Liver (tissue), 9 donors: ENCODE data around the gene NUP205. TPM values are rescaled to one million over a fixed set of nuclear protein-coding genes. Genes with fewer than 3 reads are reported as not detected.

ENCODE experiments used
- DNase-seq: peaks from one replicate; pipeline ENCODE4 v3.0.0-alpha.2; 2017; ENCODE audit warnings: low spot score
- H3K27ac ChIP-seq, 2 donors: one replicate each; pipeline ENCODE4 v1.7.0; 2013; ENCODE audit warnings: inconsistent platforms in 2 of 2, low read length in 2 of 2, control low read depth in 1 of 2, low read depth in 1 of 2, mild to moderate bottlenecking in 1 of 2
- H3K27me3 ChIP-seq, 4 donors: one replicate each; pipeline versions ENCODE4 v1.6.1 to v1.7.0; 2013; ENCODE audit warnings: low read length in 3 of 4, inconsistent platforms in 1 of 4, mild to moderate bottlenecking in 1 of 4, moderate library complexity in 1 of 4; ENCODE audit not compliant: control insufficient read depth in 4 of 4, insufficient read depth in 4 of 4
- H3K36me3 ChIP-seq, 4 donors: one replicate each; pipeline versions ENCODE4 v1.6.1 to v1.7.0; 2013; ENCODE audit warnings: low read length in 3 of 4, mild to moderate bottlenecking in 3 of 4, low read depth in 1 of 4, moderate library complexity in 1 of 4; ENCODE audit not compliant: control insufficient read depth in 4 of 4, insufficient read depth in 3 of 4
- H3K4me1 ChIP-seq, 4 donors: one replicate each; pipeline versions ENCODE4 v1.6.1 to v1.7.0; 2013; ENCODE audit warnings: low read length in 3 of 4, mild to moderate bottlenecking in 3 of 4, moderate library complexity in 1 of 4; ENCODE audit not compliant: control insufficient read depth in 4 of 4, insufficient read depth in 4 of 4
- H3K4me3 ChIP-seq, 3 donors: one replicate each; pipeline versions ENCODE4 v1.6.1 to v1.7.0; 2013; ENCODE audit warnings: low read length in 3 of 3, control low read depth in 1 of 3, low read depth in 1 of 3, mild to moderate bottlenecking in 1 of 3
- H3K9ac ChIP-seq, 2 donors: one replicate each; pipeline ENCODE4 v1.7.0; 2013; ENCODE audit warnings: low read length in 2 of 2, mild to moderate bottlenecking in 2 of 2, moderate library complexity in 2 of 2, control low read depth in 1 of 2, low read depth in 1 of 2
- H3K9me3 ChIP-seq, 4 donors: one replicate each; pipeline versions ENCODE4 v1.6.1 to v1.7.0; 2013; ENCODE audit warnings: low read length in 3 of 4; ENCODE audit not compliant: control insufficient read depth in 4 of 4
- ATF3 ChIP-seq: IDR thresholded peaks from 2 replicates; pipeline ENCODE4 v1.6.1; 2016; ENCODE audit warnings: antibody characterized with exemption
- CTCF ChIP-seq: fragments of 150-350 bp; IDR thresholded peaks from 2 replicates; pipeline ENCODE4 v1.5.1; 2017; ENCODE audit warnings: improper control_type of control experiment, low read depth, low read length; ENCODE audit not compliant: missing input control
- EGR1 ChIP-seq, 2 donors: IDR thresholded peaks; 2 replicates each; pipeline ENCODE4 v1.6.1; 2016 to 2018; ENCODE audit warnings: antibody characterized with exemption in 2 of 2, low read depth in 2 of 2
- FOXA1 ChIP-seq: IDR thresholded peaks from 2 replicates; pipeline ENCODE4 v1.6.1; 2016; ENCODE audit warnings: antibody characterized with exemption
- FOXA2 ChIP-seq: IDR thresholded peaks from 2 replicates; pipeline ENCODE4 v1.6.1; 2016; ENCODE audit warnings: antibody characterized with exemption
- GABPA ChIP-seq, 2 donors: IDR thresholded peaks in 1 of 2; conservative IDR thresholded peaks in 1 of 2; 2 replicates each; pipeline ENCODE4 v1.6.1; 2016; ENCODE audit warnings: antibody characterized with exemption in 2 of 2, mild to moderate bottlenecking in 1 of 2, moderate library complexity in 1 of 2
- HNF4A ChIP-seq, 2 donors: conservative IDR thresholded peaks; 2 replicates each; pipeline ENCODE4 v1.6.1; 2016; ENCODE audit warnings: antibody characterized with exemption in 2 of 2, mild to moderate bottlenecking in 2 of 2
- JUND ChIP-seq, 2 donors: IDR thresholded peaks; 2 replicates each; pipeline ENCODE4 v1.6.1; 2016; ENCODE audit warnings: antibody characterized with exemption in 2 of 2
- NR2F2 ChIP-seq: IDR thresholded peaks from 2 replicates; pipeline ENCODE4 v1.6.1; 2016; ENCODE audit warnings: antibody characterized with exemption
- RAD21 ChIP-seq, 2 donors: IDR thresholded peaks; 2 replicates each; pipeline ENCODE4 v1.6.1; 2016; ENCODE audit warnings: antibody characterized with exemption in 2 of 2, mild to moderate bottlenecking in 2 of 2
- SP1 ChIP-seq: IDR thresholded peaks from 2 replicates; pipeline ENCODE4 v1.6.1; 2018; ENCODE audit warnings: antibody characterized with exemption, mild to moderate bottlenecking
- YY1 ChIP-seq: IDR thresholded peaks from 2 replicates; pipeline ENCODE4 v1.6.1; 2016; ENCODE audit warnings: antibody characterized with exemption, mild to moderate bottlenecking
- WGBS: extraction: QIAGEN DNeasy Blood & Tissue Kit; methylation state at CpG from one replicate; pipeline ENCODE4 v1.1.7; 2013; 5-methylcytosine and 5-hydroxymethylcytosine counted together
- polyA plus RNA-seq, 2 donors: library from polyadenylated mRNA; stranded (reverse) in 1 of 2; unstranded in 1 of 2; fragments of 200-250 nt in 1 of 2; fragments of >200 nt in 1 of 2; fragmentation: Nextera tagmentation in 1 of 2; extraction: Ambion mirVana in 1 of 2; gene quantifications; one replicate each; pipeline versions ENCODE4 v1.2.1 to v1.2.3, GENCODE V29; 2013 to 2015
- total RNA-seq, 2 donors: library from RNA; depleted of rRNA; stranded (reverse); fragments of >200 nt; gene quantifications; one replicate each; pipeline ENCODE4 v1.2.3, GENCODE V29; 2014
- TF ChIP-seq, protein P1 (sequence below): IDR thresholded peaks from 2 replicates; pipeline ENCODE4 v1.6.1; 2016; ENCODE audit warnings: antibody characterized with exemption
- TF ChIP-seq, protein P2 (sequence below): IDR thresholded peaks from 2 replicates; pipeline ENCODE4 v1.6.1; 2016; ENCODE audit warnings: antibody characterized with exemption, mild to moderate bottlenecking
- donor health status: healthy.
- donor health status: healthy.
- donor health status: healthy.
- donor health status: healthy.
- donor health status: healthy.

The NUP205 gene
- total and polyA plus RNA-seq, 4 donors = 6.3 to 27.8 (median 12.0) TPM

- DNase-seq = no peak
- Histone ChIP-seq H3K27me3 (no peaks in the 10 kb centered on the region), H3K9me3 (no peaks in the 10 kb centered on the region), H3K9ac (peak overlapping the region; percentile 8 to 92), H3K4me3 (peak overlapping the region; percentile 77 to 99 (median 94)), H3K27ac (peak overlapping the region; percentile 95 to 97), H3K36me3 (no peaks in the 10 kb centered on the region), H3K4me1 (peaks cover 3 to 11% (median 7%) of the 10 kb centered on the region in 4 donors)
- no peak for TF ChIP-seq CTCF
- peak; percentile 34 for TF ChIP-seq FOXA2
- WGBS = 41% methylated on average over 14 of the region's 14 CpGs
Observed at GRCh38 chr7:135661311-135662122, 103.8 kb downstream of the NUP205 start.

- Histone ChIP-seq H3K4me3 (peak overlapping the region; percentile 77 to 99 (median 94)), H3K4me1 (peaks cover 3 to 11% (median 7%) of the 10 kb centered on the region in 4 donors)
- no peak for DNase-seq
Observed at GRCh38 chr7:135662123-135662372, 104.3 kb downstream of the NUP205 start.

DNA sequence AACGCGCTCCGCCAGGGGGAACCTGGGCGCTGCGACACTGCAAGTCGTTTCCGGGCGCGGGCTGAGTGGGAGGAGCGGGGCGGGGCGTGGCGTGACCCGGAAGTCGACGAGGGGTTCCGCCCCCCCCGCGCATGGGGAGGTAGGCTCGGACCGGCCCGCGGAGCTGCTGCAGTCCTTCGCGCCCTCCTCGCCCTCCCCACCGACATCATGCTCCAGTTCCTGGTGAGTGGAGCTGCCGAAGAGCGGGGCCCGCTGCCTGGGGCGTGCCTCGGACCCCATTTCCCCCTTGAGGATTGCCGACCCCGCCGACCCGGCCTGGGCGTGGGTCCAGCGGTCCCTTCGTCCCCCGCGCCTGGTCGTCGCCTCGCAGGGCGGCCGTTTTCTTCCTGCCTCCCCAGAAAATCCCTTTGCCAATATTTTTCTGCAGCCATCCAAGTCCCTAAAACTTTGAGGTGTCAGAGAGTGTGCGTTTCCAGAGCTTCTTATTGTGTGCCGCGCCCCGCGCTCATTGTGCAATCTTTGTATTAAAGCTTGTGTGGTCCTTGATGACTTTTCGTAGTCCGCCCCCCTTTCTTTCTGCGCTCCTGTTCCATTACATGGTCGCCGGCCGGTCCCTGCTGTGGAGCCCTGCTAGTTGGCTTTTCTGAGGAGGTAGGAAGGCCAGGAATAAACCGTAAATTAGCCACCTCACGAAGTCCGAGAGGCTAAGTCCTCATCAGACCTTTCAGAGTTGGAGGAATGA is 104.8 kb downstream of the NUP205 start, which contains the start of gene STMP1:
Gene STMP1, plus strand, starts transcription at position 142 of the 742 bp plus-strand sequence.
- peak; percentile 99 for DNase-seq
- Histone ChIP-seq H3K4me3 (peak within 1 kb of the TSS; percentile 77 to 99 (median 94)), H3K27me3 (no peaks in the 10 kb centered on the region), H3K9ac (peak within 1 kb of the TSS; percentile 84 to 92), H3K27ac (peak within 1 kb of the TSS; percentile 95 to 97), H3K36me3 (no peaks in the 10 kb centered on the region), H3K4me1 (peaks cover 3 to 11% (median 7%) of the 10 kb centered on the region in 4 donors), H3K9me3 (no peaks in the 10 kb centered on the region)
- WGBS = under 1% methylated on average over 60 of the region's 60 CpGs
- TF ChIP-seq EGR1 (IDR thresholded peaks at IDR 0.05; ENCODE audit: low read depth in 2 of 2) (peak in 1 of 2 donors; percentile 84), CTCF (peak; percentile 48), JUND (IDR thresholded peaks at IDR 0.05) (no peak), YY1 (no peak), GABPA (IDR thresholded peaks at IDR 0.05 in 1 of 2, conservative IDR thresholded peaks at IDR 0.05 in 1 of 2) (peak; percentile 86 to 95), HNF4A (conservative IDR thresholded peaks at IDR 0.05) (no peak), FOXA2 (no peak), FOXA1 (no peak), SP1 (peak; percentile 57), RAD21 (IDR thresholded peaks at IDR 0.05) (peak; percentile 62 to 68), ATF3 (no peak), NR2F2 (peak; percentile 38)
- TF ChIP-seq, protein P1, sequence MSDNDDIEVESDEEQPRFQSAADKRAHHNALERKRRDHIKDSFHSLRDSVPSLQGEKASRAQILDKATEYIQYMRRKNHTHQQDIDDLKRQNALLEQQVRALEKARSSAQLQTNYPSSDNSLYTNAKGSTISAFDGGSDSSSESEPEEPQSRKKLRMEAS = no peak

More at GRCh38 chr7:135662123-135662372, 104.3 kb downstream of the NUP205 start:
- Histone ChIP-seq H3K9ac (peak overlapping the region; percentile 8 to 92), H3K36me3 (no peaks in the 10 kb centered on the region), H3K9me3 (no peaks in the 10 kb centered on the region), H3K27ac (peak overlapping the region; percentile 95 to 97), H3K27me3 (no peaks in the 10 kb centered on the region)
- TF ChIP-seq, protein P2, sequence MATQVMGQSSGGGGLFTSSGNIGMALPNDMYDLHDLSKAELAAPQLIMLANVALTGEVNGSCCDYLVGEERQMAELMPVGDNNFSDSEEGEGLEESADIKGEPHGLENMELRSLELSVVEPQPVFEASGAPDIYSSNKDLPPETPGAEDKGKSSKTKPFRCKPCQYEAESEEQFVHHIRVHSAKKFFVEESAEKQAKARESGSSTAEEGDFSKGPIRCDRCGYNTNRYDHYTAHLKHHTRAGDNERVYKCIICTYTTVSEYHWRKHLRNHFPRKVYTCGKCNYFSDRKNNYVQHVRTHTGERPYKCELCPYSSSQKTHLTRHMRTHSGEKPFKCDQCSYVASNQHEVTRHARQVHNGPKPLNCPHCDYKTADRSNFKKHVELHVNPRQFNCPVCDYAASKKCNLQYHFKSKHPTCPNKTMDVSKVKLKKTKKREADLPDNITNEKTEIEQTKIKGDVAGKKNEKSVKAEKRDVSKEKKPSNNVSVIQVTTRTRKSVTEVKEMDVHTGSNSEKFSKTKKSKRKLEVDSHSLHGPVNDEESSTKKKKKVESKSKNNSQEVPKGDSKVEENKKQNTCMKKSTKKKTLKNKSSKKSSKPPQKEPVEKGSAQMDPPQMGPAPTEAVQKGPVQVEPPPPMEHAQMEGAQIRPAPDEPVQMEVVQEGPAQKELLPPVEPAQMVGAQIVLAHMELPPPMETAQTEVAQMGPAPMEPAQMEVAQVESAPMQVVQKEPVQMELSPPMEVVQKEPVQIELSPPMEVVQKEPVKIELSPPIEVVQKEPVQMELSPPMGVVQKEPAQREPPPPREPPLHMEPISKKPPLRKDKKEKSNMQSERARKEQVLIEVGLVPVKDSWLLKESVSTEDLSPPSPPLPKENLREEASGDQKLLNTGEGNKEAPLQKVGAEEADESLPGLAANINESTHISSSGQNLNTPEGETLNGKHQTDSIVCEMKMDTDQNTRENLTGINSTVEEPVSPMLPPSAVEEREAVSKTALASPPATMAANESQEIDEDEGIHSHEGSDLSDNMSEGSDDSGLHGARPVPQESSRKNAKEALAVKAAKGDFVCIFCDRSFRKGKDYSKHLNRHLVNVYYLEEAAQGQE = no peak
- TF ChIP-seq, protein P1 = no peak
- TF ChIP-seq FOXA2 = peak; percentile 3
- 6% methylated on average over 17 of the region's 17 CpGs for WGBS
